IgD-negative memory B cell (primary cell): ENCODE measurements around the gene EHD3. TPM values are rescaled to one million over a fixed set of nuclear protein-coding genes. Genes with fewer than 3 reads are reported as not detected.

Experiments used
- H3K27ac Mint-ChIP-seq, 3 donors: one replicate each; pipeline ENCODE4 v1.8.0; 2020 to 2022; ENCODE audit warnings: mild to moderate bottlenecking in 3 of 3, mixed read lengths in 3 of 3, moderate library complexity in 1 of 3
- H3K27me3 Mint-ChIP-seq: one replicate; pipeline ENCODE4 v1.8.0; 2021; ENCODE audit warnings: mixed read lengths
- H3K36me3 Mint-ChIP-seq: one replicate; pipeline ENCODE4 v1.8.0; 2020; ENCODE audit warnings: mild to moderate bottlenecking, mixed read lengths
- H3K4me1 Mint-ChIP-seq, 3 donors: one replicate each; pipeline ENCODE4 v1.8.0; 2020 to 2022; ENCODE audit warnings: mixed read lengths in 3 of 3, mild to moderate bottlenecking in 1 of 3
- H3K4me3 Mint-ChIP-seq, 4 donors: one replicate each; pipeline ENCODE4 v1.8.0; 2020 to 2022; ENCODE audit warnings: mild to moderate bottlenecking in 4 of 4, mixed read lengths in 4 of 4, moderate library complexity in 3 of 4
- H3K9me3 Mint-ChIP-seq, 3 donors: one replicate each; pipeline ENCODE4 v1.8.0; 2020 to 2021; ENCODE audit warnings: mixed read lengths in 3 of 3, mild to moderate bottlenecking in 1 of 3
- polyA plus RNA-seq: library from polyadenylated mRNA; unstranded; fragments of 300-500 nt; fragmentation: Illumina TruSeq; gene quantifications from one replicate; pipeline ENCODE4 v1.2.3, GENCODE V29; 2021

Gene EHD3
- polyA plus RNA-seq, 1 donor from 2014 or later, result 31.8 TPM

DNA sequence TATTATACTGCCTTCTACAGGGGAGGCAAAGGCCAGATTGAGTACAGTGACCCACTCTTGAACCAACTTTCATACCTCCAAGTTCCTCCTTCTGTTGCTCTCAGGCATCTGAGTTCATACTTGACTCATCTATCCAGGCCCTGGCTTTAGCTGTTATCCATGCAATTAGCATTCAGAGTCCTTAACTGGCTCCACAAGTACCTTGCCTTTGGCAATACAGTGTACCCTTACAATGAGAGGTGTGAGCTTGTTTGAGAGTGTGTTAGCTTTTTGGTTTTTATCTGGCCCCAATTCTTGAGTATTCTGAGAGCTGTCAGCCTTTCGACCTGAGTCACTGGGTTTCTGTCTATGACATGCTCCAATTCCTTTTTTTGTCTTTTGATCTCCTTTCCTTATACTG is 60.2 kb downstream of the EHD3 start:
- Mint-ChIP-seq H3K27me3 (no peaks in the 10 kb centered on the region), H3K36me3 (peaks cover 4% of the 10 kb centered on the region), H3K4me3 (no peak overlapping the region), H3K27ac (no peak overlapping the region), H3K9me3 (no peaks in the 10 kb centered on the region), H3K4me1 (peaks cover 7 to 8% (median 7%) of the 10 kb centered on the region in 3 donors)

DNA sequence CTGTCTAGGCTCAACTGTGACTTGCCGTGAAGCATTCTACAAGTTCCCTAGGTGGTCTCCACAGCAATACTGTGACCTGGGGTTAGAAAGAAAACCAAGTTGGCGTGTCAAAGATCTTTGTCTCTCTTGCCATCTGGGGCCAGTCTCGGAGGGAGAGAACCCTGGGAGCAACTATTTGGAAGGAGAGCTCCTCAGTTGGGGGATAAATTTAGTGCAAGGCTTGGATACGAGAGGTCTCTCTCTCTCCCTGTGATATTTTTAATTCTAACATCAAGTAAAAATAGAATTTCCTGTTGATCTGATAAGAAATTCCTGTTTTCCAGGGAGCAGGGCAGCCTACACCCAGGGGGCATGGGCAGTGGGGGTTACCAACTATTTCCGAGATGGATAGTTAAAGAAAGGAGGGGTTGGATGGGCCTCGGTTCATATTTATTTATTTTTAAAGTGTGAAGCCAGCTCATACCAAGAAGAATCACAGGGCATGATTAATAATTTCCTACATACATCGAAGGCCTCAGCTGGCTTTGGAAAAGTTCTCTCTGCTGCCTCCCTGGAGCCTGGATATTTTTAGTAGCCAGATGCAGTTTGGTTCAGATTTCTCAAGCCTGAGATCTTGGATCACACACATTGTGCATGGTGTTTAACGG is 62.8 kb downstream of the EHD3 start:
- Mint-ChIP-seq H3K4me1 (peaks cover 7% of the 10 kb centered on the region in 3 donors), H3K36me3 (no peaks in the 10 kb centered on the region), H3K27ac (peak overlapping the region in 1 of 3 donors; percentile 63), H3K4me3 (no peak overlapping the region), H3K27me3 (no peaks in the 10 kb centered on the region), H3K9me3 (no peaks in the 10 kb centered on the region)

DNA sequence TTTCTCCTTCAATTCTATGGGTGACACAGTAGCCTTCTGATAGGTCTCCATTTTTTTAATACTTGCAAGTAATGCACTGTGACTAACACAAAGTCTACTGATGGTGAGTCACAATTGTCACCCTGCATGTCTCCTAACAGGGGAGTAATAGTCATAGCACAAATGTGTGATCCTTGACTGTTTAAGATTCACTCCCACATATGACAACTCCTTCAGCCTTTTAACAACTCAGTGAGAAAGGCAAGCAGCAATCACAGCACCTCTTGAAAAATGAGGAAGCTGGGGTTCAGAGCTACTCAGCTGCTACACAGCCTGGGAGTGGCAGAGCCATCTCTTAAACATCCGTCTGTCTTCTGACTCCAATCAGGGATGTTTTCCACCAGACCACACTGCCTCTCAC is 63.8 kb downstream of the EHD3 start:
- Mint-ChIP-seq H3K9me3 (no peaks in the 10 kb centered on the region), H3K36me3 (no peaks in the 10 kb centered on the region), H3K27ac (peak overlapping the region in 1 of 3 donors; percentile 16), H3K4me3 (no peak overlapping the region), H3K27me3 (no peaks in the 10 kb centered on the region), H3K4me1 (peaks cover 7% of the 10 kb centered on the region in 3 donors)

DNA sequence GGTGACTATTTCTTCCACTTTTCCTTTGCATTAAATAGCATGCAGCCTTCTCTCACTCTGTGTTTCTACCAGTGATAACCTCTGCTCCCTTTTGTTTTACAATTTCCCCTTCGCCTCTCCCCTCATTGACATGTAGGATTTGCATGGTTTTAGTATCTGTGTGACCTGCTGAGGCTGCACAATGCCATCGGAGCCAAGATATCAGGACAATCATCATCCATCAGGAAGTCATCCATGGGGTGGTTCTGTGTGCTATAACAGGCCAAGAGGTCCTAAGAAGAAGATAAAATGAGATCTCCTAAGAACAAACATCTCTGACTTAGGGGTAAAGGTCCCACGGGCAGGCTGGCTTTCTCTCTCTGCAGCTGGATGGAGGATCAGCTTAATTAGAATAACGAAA is 65.6 kb downstream of the EHD3 start:
- Mint-ChIP-seq H3K4me3 (no peak overlapping the region), H3K9me3 (no peaks in the 10 kb centered on the region), H3K4me1 (peaks cover 7% of the 10 kb centered on the region in 3 donors), H3K27ac (no peak overlapping the region), H3K36me3 (no peaks in the 10 kb centered on the region), H3K27me3 (no peaks in the 10 kb centered on the region)

DNA sequence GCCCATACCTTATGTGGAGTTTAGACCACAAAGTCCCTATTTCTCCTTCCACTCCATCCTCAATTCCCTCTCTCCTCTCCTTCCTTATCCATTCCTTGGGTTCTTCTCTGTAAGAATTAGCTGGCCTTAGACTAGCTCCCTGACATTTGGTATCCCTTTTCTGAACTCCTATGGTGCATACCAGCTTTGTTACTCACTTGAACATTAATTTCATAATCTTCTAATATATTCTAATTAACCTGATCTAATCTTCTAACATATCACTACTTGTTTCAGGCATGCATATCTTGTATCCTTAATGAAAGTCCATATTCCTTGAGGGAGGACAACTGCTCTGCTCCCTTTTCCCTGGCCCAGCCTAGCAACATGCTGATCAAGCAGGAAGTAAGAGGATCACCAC is 66.4 kb downstream of the EHD3 start:
- H3K36me3 Mint-ChIP-seq, result no peaks in the 10 kb centered on the region
- no peaks in the 10 kb centered on the region for H3K27me3 Mint-ChIP-seq
- no peaks in the 10 kb centered on the region for H3K9me3 Mint-ChIP-seq
- peaks cover 7% of the 10 kb centered on the region in 3 donors for H3K4me1 Mint-ChIP-seq
- H3K27ac Mint-ChIP-seq, result no peak overlapping the region
- H3K4me3 Mint-ChIP-seq, result no peak overlapping the region

DNA sequence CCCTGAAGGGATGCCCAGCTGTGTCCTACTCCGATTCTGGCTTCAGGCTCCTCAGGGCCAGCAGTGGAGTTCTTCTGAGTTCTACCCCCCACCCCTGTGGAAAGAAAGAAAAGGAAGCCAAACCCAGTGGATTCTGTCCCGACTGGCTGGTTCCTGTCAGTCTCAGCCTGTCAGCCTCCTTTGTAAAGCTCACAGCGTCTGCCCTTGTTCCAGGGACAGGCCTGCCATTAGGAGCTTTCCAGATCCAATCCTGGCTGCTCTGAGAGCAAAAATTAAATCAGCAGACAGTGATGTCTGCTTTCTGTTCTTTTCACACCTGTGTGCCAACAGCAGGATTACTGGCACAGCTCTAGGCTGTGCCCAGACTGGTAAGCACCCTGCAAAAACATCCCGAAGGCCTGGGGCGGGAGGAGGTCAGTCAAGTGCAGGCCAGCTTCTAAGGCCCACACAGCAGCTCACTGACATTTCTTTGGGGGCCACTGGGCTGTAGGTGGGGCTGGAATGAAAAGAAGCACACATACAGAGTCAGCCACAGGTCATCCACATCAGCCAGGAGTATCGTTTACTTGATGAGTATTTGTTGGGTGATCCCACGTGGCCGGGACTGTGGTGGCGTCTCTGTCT is 69.1 kb downstream of the EHD3 start:
- Mint-ChIP-seq H3K9me3 (no peaks in the 10 kb centered on the region), H3K4me1 (peaks cover under 1 to 3% (median under 1%) of the 10 kb centered on the region in 3 donors), H3K27ac (no peak overlapping the region), H3K4me3 (no peak overlapping the region), H3K27me3 (no peaks in the 10 kb centered on the region), H3K36me3 (no peaks in the 10 kb centered on the region)

DNA sequence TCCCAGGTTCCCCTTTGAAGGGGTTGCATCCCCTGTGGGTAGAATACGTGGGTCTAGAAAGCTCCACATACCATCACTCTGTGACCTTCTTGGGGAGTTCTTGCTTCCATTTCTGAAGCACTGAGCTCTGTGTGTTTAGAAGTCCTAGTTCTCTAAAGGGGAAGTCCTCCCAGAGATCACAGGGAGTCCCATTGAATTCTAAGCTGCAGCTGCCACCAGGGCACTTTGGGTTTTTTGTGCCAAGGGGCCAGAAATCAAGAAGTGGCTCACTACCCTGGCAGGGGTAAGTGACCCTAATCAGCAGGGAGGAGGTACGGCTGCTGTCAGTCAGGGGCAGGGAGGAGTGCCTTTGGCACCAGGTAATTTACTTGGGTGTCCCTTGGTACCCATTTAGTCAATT is 70.9 kb downstream of the EHD3 start:
- Mint-ChIP-seq H3K27ac (no peak overlapping the region), H3K36me3 (no peaks in the 10 kb centered on the region), H3K9me3 (peaks cover 0 to 2% (median 1%) of the 10 kb centered on the region in 3 donors), H3K27me3 (no peaks in the 10 kb centered on the region), H3K4me3 (no peak overlapping the region), H3K4me1 (peaks cover 0 to 3% (median 0%) of the 10 kb centered on the region in 3 donors)

DNA sequence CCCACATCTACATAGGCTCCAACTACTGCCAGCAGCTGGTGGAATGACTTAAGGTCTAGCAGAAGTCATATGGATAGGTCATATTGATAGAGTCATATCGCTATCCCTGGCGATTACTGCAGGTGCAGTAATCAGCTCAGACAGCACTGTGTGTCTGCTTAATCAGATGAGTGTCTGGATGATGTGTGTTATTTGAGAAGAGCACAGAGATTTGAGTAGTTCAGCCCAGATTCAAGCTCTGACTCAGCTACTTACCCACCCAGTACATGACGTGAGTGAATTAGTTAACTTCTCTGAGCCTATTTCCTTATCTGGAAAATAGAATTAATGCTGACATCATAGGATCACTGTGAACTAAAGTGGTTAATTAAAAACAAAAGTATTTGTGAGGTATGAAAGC is 78.9 kb downstream of the EHD3 start:
- Mint-ChIP-seq H3K36me3 (no peaks in the 10 kb centered on the region), H3K9me3 (peaks cover 0 to 4% (median 3%) of the 10 kb centered on the region in 3 donors), H3K27ac (peak overlapping the region in 1 of 3 donors; percentile 52), H3K4me3 (no peak overlapping the region), H3K27me3 (peaks cover 6% of the 10 kb centered on the region), H3K4me1 (peaks cover 4 to 16% (median 13%) of the 10 kb centered on the region in 3 donors)

DNA sequence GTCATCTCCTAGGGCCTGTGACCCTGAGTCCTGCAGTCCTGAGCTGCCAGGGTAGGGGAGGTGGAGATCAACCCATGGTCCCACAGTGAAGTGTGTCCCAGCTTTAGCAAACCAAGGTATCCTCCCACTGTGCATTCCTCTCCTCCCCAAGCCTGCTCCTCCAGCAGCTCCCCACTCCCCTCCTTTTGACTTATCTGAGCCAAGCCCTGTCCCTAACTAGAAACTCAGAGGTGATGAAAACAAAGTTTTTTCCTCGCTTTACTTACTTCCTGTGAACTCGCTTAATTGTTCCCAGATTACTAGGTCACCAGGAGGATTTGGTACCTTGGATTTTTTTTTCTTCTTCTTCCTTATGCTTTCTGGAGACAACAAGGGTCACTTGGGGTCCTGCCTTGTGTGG is 80.8 kb downstream of the EHD3 start:
- Mint-ChIP-seq H3K4me1 (peaks cover 21 to 33% (median 28%) of the 10 kb centered on the region in 3 donors), H3K27ac (no peak overlapping the region), H3K9me3 (peaks cover 0 to 2% (median 1%) of the 10 kb centered on the region in 3 donors), H3K36me3 (no peaks in the 10 kb centered on the region), H3K27me3 (peaks cover 6% of the 10 kb centered on the region), H3K4me3 (no peak overlapping the region)

DNA sequence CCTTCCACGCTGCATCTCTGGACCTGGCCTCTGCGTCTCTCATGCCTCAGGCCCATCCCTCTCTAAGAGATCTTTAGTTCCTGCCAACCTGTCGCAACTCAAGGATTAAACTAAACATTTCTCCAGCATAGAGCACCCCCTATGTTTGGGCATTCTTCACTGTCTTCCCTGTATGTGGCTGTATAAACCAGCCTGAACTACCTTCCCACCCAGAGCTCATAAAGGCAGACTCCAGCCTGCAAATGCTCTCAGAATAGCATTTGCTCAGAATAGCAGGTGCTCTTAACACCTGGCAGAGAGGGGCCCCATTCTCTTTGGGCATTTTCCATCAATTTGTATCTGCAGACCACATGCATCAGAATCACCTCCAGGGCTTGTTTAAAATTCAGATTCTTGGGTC is 83.4 kb downstream of the EHD3 start:
- peak overlapping the region in 1 of 4 donors; percentile 60 for H3K4me3 Mint-ChIP-seq
- peaks cover 34 to 37% (median 37%) of the 10 kb centered on the region in 3 donors for H3K4me1 Mint-ChIP-seq
- H3K36me3 Mint-ChIP-seq, result no peaks in the 10 kb centered on the region
- peak overlapping the region in 1 of 3 donors; percentile 69 for H3K27ac Mint-ChIP-seq
- no peaks in the 10 kb centered on the region for H3K27me3 Mint-ChIP-seq
- H3K9me3 Mint-ChIP-seq, result no peaks in the 10 kb centered on the region

DNA sequence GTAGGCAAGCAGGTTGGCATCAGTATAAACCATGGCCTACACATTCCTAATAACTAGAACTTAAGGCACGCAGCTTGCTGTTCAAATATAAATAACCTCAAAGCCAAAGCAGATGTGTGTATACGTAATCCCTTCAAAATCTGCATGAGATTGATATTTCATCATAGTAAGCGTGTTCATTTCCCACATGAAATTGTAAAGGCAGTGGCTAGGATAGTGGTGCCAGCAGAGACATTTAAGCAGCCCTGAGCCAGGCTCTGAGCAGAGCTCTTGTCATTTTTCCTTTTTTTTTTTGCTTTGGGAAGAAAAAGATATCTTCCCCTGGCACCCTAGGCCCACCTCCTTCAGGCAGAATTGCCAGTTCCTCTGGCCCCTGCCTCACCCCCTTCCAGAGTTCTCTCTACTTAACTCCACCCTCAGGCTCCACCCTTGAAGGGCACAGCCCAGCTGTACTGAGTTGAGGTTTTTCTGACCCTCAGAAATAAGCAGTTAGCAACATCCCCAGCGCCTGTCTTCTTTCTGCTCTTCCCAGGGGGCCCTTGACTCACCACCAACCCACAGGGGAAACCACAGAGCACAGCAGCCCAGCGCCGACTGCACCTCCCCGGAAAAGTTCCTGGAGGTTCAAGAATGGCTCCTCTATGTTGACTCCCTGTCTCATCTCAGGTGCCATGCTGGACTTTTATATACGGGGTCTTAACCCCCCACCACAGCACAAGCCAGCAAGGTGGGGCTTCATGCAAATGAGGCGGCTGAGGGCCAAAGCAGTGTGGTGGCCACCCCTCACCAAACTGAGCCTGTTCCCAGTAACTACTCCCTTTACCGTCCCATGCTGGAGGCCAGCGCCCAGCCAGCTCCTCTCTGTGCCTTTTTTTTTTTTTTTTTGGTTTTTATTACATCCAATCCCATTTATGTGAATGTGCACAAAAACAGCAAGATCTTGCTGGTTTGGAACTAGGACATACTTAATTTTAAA is 84.7 kb downstream of the EHD3 start:
- H3K4me1 Mint-ChIP-seq, result peaks cover 41 to 47% (median 45%) of the 10 kb centered on the region in 3 donors

More for the DNA sequence above, 84.7 kb downstream of the EHD3 start:
- Mint-ChIP-seq H3K27ac (peak overlapping the region; percentile 61 to 84 (median 76)), H3K36me3 (no peaks in the 10 kb centered on the region), H3K4me3 (peak overlapping the region; percentile 1 to 83 (median 40)), H3K27me3 (no peaks in the 10 kb centered on the region), H3K9me3 (no peaks in the 10 kb centered on the region)

Other genes with a start within 250 kb of the EHD3 start
- 0.68 TPM for gene GALNT14, start 95.7 kb upstream of the EHD3 start, polyA plus RNA-seq
- 2.9 TPM for gene CAPN14, start 16.6 kb upstream of the EHD3 start, polyA plus RNA-seq
- gene XDH, start 180.6 kb downstream of the EHD3 start, polyA plus RNA-seq, result not detected